ENCODE data around the gene DPH3.

Gene DPH3

GRCh38 chr3:16258177-16258576 lies 6.6 kb downstream of the DPH3 start:
- no peaks in the 10 kb centered on the region for H3K4me1 ChIP-seq (ENCODE audit: control insufficient read depth, insufficient read depth, low read length)
- H3K27ac ChIP-seq (ENCODE audit: extremely low read depth, low read depth, low read length): no peak overlapping the region
- H3K36me3 ChIP-seq (ENCODE audit: control insufficient read depth in 2 of 2, insufficient read depth in 1 of 2, low read length in 2 of 2): peaks cover 3 to 39% of the 10 kb centered on the region in 2 experiments; a peak in 2 of 3 replicates
- CTCF ChIA-PET: interaction anchor here (1.3 kb wide), 1 partner anchor 11 kb away, joined by 3 read pairs; no protein-coding TSS in a partner anchor
- POLR2A ChIA-PET: no interaction called here
- H3K9me3 ChIP-seq (ENCODE audit: control insufficient read depth, insufficient read depth, low read depth, low read length): no peaks in the 10 kb centered on the region
- no peak for TF ChIP-seq HOXC10 (CRISPR knock-in tag; IDR thresholded peaks at IDR 0.05)
- TF ChIP-seq ZNF639 (tag by site-specific recombination; IDR thresholded peaks at IDR 0.05): no peak
- no peak for TF ChIP-seq ZNF416 (tag by site-specific recombination; IDR thresholded peaks at IDR 0.05)
- TF ChIP-seq KLF16 (tag by site-specific recombination; IDR thresholded peaks at IDR 0.05): no peak
- TF ChIP-seq ZNF555 (tag by site-specific recombination; conservative IDR thresholded peaks at IDR 0.05): no peak
- TF ChIP-seq ZSCAN23 (tag by site-specific recombination; IDR thresholded peaks at IDR 0.05): no peak
- TF ChIP-seq ZNF521 (tag by site-specific recombination; IDR thresholded peaks at IDR 0.05): no peak
- TF ChIP-seq SP7 (tag by site-specific recombination; IDR thresholded peaks at IDR 0.05): no peak
- TF ChIP-seq ZNF18 (tag by site-specific recombination; IDR thresholded peaks at IDR 0.05): no peak
- TF ChIP-seq ZNF146 (tag by site-specific recombination; IDR thresholded peaks at IDR 0.05): no peak
- no peak overlapping the region for H3K4me3 ChIP-seq (ENCODE audit: low read depth, low read length)

- H3K4me3 ChIP-seq (ENCODE audit: low read depth, low read length): no peak overlapping the region
- H3K27ac ChIP-seq (ENCODE audit: extremely low read depth, low read depth, low read length): no peak overlapping the region
- no peaks in the 10 kb centered on the region for H3K9me3 ChIP-seq (ENCODE audit: control insufficient read depth, insufficient read depth, low read depth, low read length)
- peaks cover 3 to 35% of the 10 kb centered on the region in 2 experiments; a peak in 2 of 3 replicates for H3K36me3 ChIP-seq (ENCODE audit: control insufficient read depth in 2 of 2, insufficient read depth in 1 of 2, low read length in 2 of 2)
- H3K4me1 ChIP-seq (ENCODE audit: control insufficient read depth, insufficient read depth, low read length): no peaks in the 10 kb centered on the region
- POLR2A ChIA-PET: no interaction called here
- CTCF ChIA-PET: interaction anchor here (1.3 kb wide), 1 partner anchor 10 kb away, joined by 3 read pairs; no protein-coding TSS in a partner anchor
- TF ChIP-seq ZBTB6 (tag by site-specific recombination; IDR thresholded peaks at IDR 0.05) (no peak), ZNF561 (tag by site-specific recombination; IDR thresholded peaks at IDR 0.05; ENCODE audit: borderline replicate concordance) (no peak), MYNN (tag by site-specific recombination; IDR thresholded peaks at IDR 0.05; ENCODE audit: borderline replicate concordance) (no peak), ZNF626 (tag by site-specific recombination; IDR thresholded peaks at IDR 0.05) (no peak), ZNF792 (tag by site-specific recombination; IDR thresholded peaks at IDR 0.05) (no peak), ZNF623 (tag by site-specific recombination; IDR thresholded peaks at IDR 0.05) (no peak), KLF17 (tag by site-specific recombination; IDR thresholded peaks at IDR 0.05) (no peak), ZNF571 (tag by site-specific recombination; IDR thresholded peaks at IDR 0.05) (no peak)
- TF ChIP-seq, protein P1, sequence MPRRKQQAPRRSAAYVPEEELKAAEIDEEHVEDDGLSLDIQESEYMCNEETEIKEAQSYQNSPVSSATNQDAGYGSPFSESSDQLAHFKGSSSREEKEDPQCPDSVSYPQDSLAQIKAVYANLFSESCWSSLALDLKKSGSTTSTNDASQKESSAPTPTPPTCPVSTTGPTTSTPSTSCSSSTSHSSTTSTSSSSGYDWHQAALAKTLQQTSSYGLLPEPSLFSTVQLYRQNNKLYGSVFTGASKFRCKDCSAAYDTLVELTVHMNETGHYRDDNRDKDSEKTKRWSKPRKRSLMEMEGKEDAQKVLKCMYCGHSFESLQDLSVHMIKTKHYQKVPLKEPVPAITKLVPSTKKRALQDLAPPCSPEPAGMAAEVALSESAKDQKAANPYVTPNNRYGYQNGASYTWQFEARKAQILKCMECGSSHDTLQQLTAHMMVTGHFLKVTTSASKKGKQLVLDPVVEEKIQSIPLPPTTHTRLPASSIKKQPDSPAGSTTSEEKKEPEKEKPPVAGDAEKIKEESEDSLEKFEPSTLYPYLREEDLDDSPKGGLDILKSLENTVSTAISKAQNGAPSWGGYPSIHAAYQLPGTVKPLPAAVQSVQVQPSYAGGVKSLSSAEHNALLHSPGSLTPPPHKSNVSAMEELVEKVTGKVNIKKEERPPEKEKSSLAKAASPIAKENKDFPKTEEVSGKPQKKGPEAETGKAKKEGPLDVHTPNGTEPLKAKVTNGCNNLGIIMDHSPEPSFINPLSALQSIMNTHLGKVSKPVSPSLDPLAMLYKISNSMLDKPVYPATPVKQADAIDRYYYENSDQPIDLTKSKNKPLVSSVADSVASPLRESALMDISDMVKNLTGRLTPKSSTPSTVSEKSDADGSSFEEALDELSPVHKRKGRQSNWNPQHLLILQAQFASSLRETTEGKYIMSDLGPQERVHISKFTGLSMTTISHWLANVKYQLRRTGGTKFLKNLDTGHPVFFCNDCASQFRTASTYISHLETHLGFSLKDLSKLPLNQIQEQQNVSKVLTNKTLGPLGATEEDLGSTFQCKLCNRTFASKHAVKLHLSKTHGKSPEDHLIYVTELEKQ (tag by site-specific recombination; IDR thresholded peaks at IDR 0.05; ENCODE audit: borderline replicate concordance): no peak
Measured at GRCh38 chr3:16257309-16257708, 7.4 kb downstream of the DPH3 start.
